GM12892 (cell line): ENCODE results near the gene SERPINA6.

Experiments used
- POLR2A ChIP-seq: IDR thresholded peaks from 2 replicates; pipeline ENCODE4 v1.6.1; 2011; ENCODE audit warnings: low read depth, low read length, control low read depth
- POLR2AphosphoS5 ChIP-seq: IDR thresholded peaks from 2 replicates; pipeline ENCODE4 v1.6.1; 2011; ENCODE audit warnings: low read depth, low read length, control low read depth
- TAF1 ChIP-seq: IDR thresholded peaks from 2 replicates; pipeline ENCODE4 v1.6.1; 2011; ENCODE audit warnings: low read depth, mild to moderate bottlenecking, control low read depth, low read length, borderline replicate concordance

- no peak for TF ChIP-seq POLR2A
- no peak for TF ChIP-seq TAF1
- no peak for TF ChIP-seq POLR2AphosphoS5
Observed at GRCh38 chr14:94310248-94310647, 12.9 kb downstream of the SERPINA6 start.
